Upper lobe of left lung (tissue), 6 donors: ENCODE measurements around the gene TDRD1. TPM values are rescaled to one million over a fixed set of nuclear protein-coding genes. Genes with fewer than 3 reads are reported as not detected.

Experiments
- ATAC-seq, 2 donors: fragments of 200-7000 bp; cut with Tn5 transposase; one replicate each; pipeline ENCODE4 v1.9.1; 2022; ENCODE audit warnings: mild to moderate bottlenecking in 2 of 2, moderate library complexity in 2 of 2; ENCODE audit not compliant: low FRiP score in 2 of 2
- DNase-seq, 2 donors: peaks; one replicate each; pipeline ENCODE4 v3.0.0-alpha.2; 2019 to 2020
- H3K27ac ChIP-seq, 4 donors: fragments of 200-600 bp; sonication (generic); one replicate each; pipeline ENCODE4 v1.5.1; 2016 to 2019
- H3K27me3 ChIP-seq, 4 donors: fragments of 200-600 bp; sonication (generic); one replicate each; pipeline ENCODE4 v1.5.1; 2017 to 2019
- H3K36me3 ChIP-seq, 4 donors: fragments of 200-600 bp; sonication (generic); one replicate each; pipeline ENCODE4 v1.5.1; 2016 to 2019
- H3K4me1 ChIP-seq, 4 donors: fragments of 200-600 bp; sonication (generic); one replicate each; pipeline ENCODE4 v1.5.1; 2018 to 2019
- H3K4me3 ChIP-seq, 4 donors: fragments of 200-600 bp; sonication (generic); one replicate each; pipeline ENCODE4 v1.5.1; 2017 to 2019; ENCODE audit warnings: mild to moderate bottlenecking in 2 of 4, moderate library complexity in 1 of 4
- H3K9me3 ChIP-seq, 4 donors: fragments of 200-600 bp; sonication (generic); one replicate each; pipeline ENCODE4 v1.5.1; 2018 to 2019
- EP300 ChIP-seq, 4 donors: sonication (generic); formaldehyde crosslinking; IDR thresholded peaks; one replicate each; pipeline ENCODE4 v1.5.1; 2017; ENCODE audit warnings: antibody characterized with exemption in 4 of 4, control low read depth in 2 of 4
- POLR2A ChIP-seq, 4 donors: fragments of 450-650 bp; IDR thresholded peaks; one replicate each; pipeline ENCODE4 v1.5.1; 2016 to 2017; ENCODE audit warnings: antibody characterized with exemption in 4 of 4, mild to moderate bottlenecking in 2 of 4
- POLR2AphosphoS5 ChIP-seq, 2 donors: sonication (generic); formaldehyde crosslinking; IDR thresholded peaks; one replicate each; pipeline ENCODE4 v1.5.1; 2017; ENCODE audit warnings: antibody characterized with exemption in 2 of 2
- WGBS, 2 donors: methylation state at CpG; one replicate each; pipeline ENCODE4 v1.1.5; 2017 to 2018; 5-methylcytosine and 5-hydroxymethylcytosine counted together
- total RNA-seq, 6 donors: library from RNA; depleted of rRNA in 4 of 6; stranded (reverse); fragments of >200 nt in 4 of 6; gene quantifications; one replicate each; pipeline versions ENCODE4 v1.1.0 to v1.2.1, GENCODE V29; 2016 to 2021
- TF ChIP-seq, protein P1 (sequence below), 6 experiments: fragments of 450-650 bp in 4 of 6; fragments of 200-600 bp in 2 of 6; sonication (generic) in 2 of 6; IDR thresholded peaks; one replicate each; pipeline ENCODE4 v1.5.1; 2016 to 2019; ENCODE audit warnings: antibody characterized with exemption in 6 of 6
- donor health status: DM: no; HTN: no; CAD: no; lungs with moderate emphysema.
- donor health status: DM: no; HTN: yes; CAD: no; lungs with severe emphysema.

The TDRD1 gene
- total RNA-seq, 6 donors from 2014 or later, result 0.10 to 0.17 (median 0.14) TPM; not detected in 2

DNA sequence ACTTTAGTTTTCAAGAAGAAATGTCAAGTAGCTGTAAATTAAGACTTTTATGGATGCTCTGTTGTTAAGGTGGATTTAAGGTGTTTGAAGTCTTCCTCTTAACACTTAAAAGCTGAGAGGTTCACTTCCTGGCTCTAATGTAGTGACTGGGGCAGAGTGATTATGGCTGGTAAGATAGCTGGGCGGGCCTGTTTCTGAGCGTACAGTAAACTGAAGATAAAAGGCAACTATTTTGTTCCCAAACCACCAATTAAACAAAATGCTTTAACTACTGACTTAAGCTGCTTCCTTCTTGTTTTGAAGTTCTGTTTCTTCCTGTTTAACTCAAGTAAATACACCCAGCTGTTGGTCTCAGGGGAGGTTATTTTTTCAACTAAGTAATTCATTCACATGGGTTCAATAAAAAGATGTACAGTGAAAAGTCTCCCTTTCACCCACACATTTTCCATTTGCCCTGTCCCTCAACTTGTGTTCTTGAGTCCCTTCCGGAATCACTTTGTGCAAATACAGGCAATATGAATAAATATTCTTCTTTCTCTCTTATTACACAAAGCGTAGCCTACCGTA lies 79.2 kb downstream of the TDRD1 start:
- Histone ChIP-seq H3K4me3 (no peak overlapping the region), H3K9me3 (no peaks in the 10 kb centered on the region), H3K27me3 (no peaks in the 10 kb centered on the region), H3K27ac (peak overlapping the region in 2 of 4 donors; percentile 1 to 59), H3K4me1 (peaks cover 17 to 38% (median 23%) of the 10 kb centered on the region in 4 donors), H3K36me3 (no peaks in the 10 kb centered on the region)
- ATAC-seq (no peak), DNase-seq (no peak)
- TF ChIP-seq POLR2AphosphoS5 (IDR thresholded peaks at IDR 0.05) (no peak), POLR2A (IDR thresholded peaks at IDR 0.05) (no peak), EP300 (IDR thresholded peaks at IDR 0.05) (no peak)
- TF ChIP-seq, protein P1, sequence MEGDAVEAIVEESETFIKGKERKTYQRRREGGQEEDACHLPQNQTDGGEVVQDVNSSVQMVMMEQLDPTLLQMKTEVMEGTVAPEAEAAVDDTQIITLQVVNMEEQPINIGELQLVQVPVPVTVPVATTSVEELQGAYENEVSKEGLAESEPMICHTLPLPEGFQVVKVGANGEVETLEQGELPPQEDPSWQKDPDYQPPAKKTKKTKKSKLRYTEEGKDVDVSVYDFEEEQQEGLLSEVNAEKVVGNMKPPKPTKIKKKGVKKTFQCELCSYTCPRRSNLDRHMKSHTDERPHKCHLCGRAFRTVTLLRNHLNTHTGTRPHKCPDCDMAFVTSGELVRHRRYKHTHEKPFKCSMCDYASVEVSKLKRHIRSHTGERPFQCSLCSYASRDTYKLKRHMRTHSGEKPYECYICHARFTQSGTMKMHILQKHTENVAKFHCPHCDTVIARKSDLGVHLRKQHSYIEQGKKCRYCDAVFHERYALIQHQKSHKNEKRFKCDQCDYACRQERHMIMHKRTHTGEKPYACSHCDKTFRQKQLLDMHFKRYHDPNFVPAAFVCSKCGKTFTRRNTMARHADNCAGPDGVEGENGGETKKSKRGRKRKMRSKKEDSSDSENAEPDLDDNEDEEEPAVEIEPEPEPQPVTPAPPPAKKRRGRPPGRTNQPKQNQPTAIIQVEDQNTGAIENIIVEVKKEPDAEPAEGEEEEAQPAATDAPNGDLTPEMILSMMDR (IDR thresholded peaks at IDR 0.05), result no peak
- 67 to 68% methylated on average over 5 of the region's 5 CpGs for WGBS, 2 donors

DNA sequence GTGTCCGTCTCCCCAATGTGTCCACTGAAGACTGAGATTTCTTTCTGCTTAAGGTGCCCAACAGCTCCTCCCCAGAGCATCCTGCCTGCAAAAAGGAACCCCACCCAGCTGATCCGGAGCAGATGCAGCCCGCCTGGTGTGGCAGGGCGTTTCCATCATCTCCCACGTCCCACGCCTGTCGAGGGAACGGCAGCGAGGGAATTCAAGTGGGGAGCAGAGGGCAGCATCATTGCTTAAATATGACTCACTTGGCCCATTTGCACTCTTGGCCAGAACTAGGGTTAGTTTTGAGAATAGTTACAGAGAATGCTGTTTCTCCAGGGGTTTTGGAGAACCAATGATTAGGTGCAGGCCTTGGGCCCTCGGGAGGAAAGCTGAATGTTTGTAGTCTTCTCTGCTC lies 80.7 kb downstream of the TDRD1 start:
- peak; percentile 80 to 91 for TF ChIP-seq POLR2AphosphoS5 (IDR thresholded peaks at IDR 0.05)
- no peak for TF ChIP-seq POLR2A (IDR thresholded peaks at IDR 0.05)
- TF ChIP-seq EP300 (IDR thresholded peaks at IDR 0.05), result peak in 1 of 4 donors; percentile 13
- TF ChIP-seq, protein P1 (IDR thresholded peaks at IDR 0.05), result no peak
- ATAC-seq, result peak in 1 of 2 donors; percentile 90
- Histone ChIP-seq H3K36me3 (no peaks in the 10 kb centered on the region), H3K27ac (peak overlapping the region in 2 of 4 donors; percentile 49 to 65), H3K4me1 (peaks cover 17 to 38% (median 23%) of the 10 kb centered on the region in 4 donors), H3K27me3 (no peaks in the 10 kb centered on the region), H3K9me3 (no peaks in the 10 kb centered on the region), H3K4me3 (no peak overlapping the region)
- 65 to 73% methylated on average over 7 to 10 of the region's 10 CpGs for WGBS, 2 donors
- peak in 1 of 2 donors; percentile 64 for DNase-seq

DNA sequence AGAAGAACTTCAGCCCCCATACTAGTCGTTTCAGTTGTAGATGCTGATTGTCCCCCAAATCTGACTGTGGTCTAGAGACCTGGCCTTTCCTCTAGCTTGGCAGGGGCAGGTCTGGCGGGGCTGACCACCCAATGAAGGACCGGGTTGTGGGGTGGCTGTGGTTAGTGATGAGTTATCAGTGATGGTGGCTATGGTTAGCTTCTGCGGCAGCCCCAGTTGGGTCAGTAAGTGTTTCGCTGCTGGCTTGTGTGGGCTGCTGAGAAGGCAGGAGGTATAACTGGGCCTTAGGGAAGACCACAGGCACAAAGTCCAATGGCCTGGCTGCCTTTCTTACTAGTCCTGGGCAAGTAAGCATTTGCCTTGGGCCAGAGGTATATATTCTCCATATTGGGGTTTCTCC lies 81.2 kb downstream of the TDRD1 start:
- no peaks in the 10 kb centered on the region for H3K9me3 ChIP-seq
- no peak overlapping the region for H3K4me3 ChIP-seq
- ATAC-seq, result no peak
- TF ChIP-seq POLR2AphosphoS5 (IDR thresholded peaks at IDR 0.05) (no peak), EP300 (IDR thresholded peaks at IDR 0.05) (no peak), POLR2A (IDR thresholded peaks at IDR 0.05) (no peak)
- TF ChIP-seq, protein P1 (IDR thresholded peaks at IDR 0.05), result no peak
- peaks cover 17 to 38% (median 24%) of the 10 kb centered on the region in 4 donors for H3K4me1 ChIP-seq
- H3K36me3 ChIP-seq, result no peaks in the 10 kb centered on the region
- no peak for DNase-seq
- 86 to 95% methylated on average over 5 of the region's 5 CpGs for WGBS, 2 donors
- no peaks in the 10 kb centered on the region for H3K27me3 ChIP-seq
- H3K27ac ChIP-seq, result peak overlapping the region; percentile 16 to 65 (median 40)

DNA sequence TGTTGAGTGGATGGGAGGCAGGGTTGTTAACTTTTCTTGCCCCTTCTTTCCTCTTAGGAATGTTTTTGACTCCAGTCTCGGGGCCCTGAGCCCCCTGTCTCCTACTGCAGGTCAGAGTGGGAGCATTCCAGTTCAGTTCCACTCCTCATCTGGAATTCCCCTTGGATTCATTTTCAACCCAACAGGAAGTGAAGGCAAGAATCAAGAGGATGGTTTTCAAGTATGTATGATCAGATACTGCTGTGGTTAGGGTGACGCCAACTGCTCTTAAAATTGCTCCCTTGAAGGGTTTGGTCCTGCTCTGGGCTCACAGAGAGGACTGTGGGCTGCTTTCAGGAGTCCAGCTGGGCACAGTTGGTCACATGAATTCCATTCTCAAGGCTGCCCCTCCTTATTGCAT lies 81.9 kb downstream of the TDRD1 start:
- Histone ChIP-seq H3K27me3 (no peaks in the 10 kb centered on the region), H3K4me3 (no peak overlapping the region), H3K9me3 (no peaks in the 10 kb centered on the region), H3K4me1 (peaks cover 17 to 42% (median 29%) of the 10 kb centered on the region in 4 donors), H3K36me3 (no peaks in the 10 kb centered on the region), H3K27ac (peak overlapping the region in 2 of 4 donors; percentile 20 to 65)
- ATAC-seq (no peak), DNase-seq (no peak)
- TF ChIP-seq POLR2AphosphoS5 (IDR thresholded peaks at IDR 0.05) (no peak), EP300 (IDR thresholded peaks at IDR 0.05) (no peak), POLR2A (IDR thresholded peaks at IDR 0.05) (no peak)
- TF ChIP-seq, protein P1 (IDR thresholded peaks at IDR 0.05), result no peak
- 35 to 50% methylated on average over 2 of the region's 2 CpGs for WGBS, 2 donors

DNA sequence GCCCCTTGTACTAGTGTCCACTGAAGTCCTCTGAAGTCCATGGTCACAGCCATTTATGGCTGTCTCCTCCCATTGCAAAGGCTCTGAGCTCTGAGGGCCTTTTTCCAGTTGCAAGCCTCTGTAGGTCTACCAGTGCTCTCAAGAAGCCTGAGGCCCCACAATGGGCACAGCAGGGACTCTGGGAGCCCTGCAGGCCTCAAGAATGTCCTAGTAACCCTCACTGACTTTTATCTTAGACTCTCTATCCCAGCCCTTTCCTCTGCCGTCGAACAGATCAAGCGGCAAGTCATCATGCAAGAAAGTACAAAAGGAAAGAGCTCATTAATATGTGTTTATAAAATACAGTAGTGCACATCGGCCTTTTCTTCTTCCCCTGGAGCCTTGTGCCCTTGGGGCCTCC lies 83.3 kb downstream of the TDRD1 start:
- Histone ChIP-seq H3K9me3 (no peaks in the 10 kb centered on the region), H3K4me3 (no peak overlapping the region), H3K27me3 (no peaks in the 10 kb centered on the region), H3K27ac (no peak overlapping the region), H3K36me3 (no peaks in the 10 kb centered on the region), H3K4me1 (peaks cover 24 to 40% (median 32%) of the 10 kb centered on the region in 4 donors)
- no peak for ATAC-seq
- 57 to 71% methylated on average over 4 of the region's 4 CpGs for WGBS, 2 donors
- DNase-seq, result no peak
- TF ChIP-seq POLR2AphosphoS5 (IDR thresholded peaks at IDR 0.05), result no peak
- TF ChIP-seq EP300 (IDR thresholded peaks at IDR 0.05), result no peak
- TF ChIP-seq POLR2A (IDR thresholded peaks at IDR 0.05), result no peak
- TF ChIP-seq, protein P1 (IDR thresholded peaks at IDR 0.05), result no peak
